GM21737 (cell line): ENCODE results near the gene MYDGF.

ENCODE experiments used
- ATAC-seq: cut with Tn5 transposase; IDR thresholded peaks from one replicate; pipeline ENCODE4 v1.9.1; 2021; ENCODE audit warnings: mild to moderate bottlenecking, moderate library complexity; ENCODE audit not compliant: unreplicated experiment

The MYDGF gene

GRCh38 chr19:4649392-4650047, 20.6 kb downstream of the MYDGF start:
- no peak for ATAC-seq

- no peak for ATAC-seq
Observed at GRCh38 chr19:4647676-4648644, 22.2 kb downstream of the MYDGF start.

GRCh38 chr19:4645718-4646117, 24.4 kb downstream of the MYDGF start:
- ATAC-seq: no peak

GRCh38 chr19:4642625-4643024, 27.5 kb downstream of the MYDGF start:
- no peak for ATAC-seq

- no peak for ATAC-seq
Observed at GRCh38 chr19:4641132-4641531, 29.0 kb downstream of the MYDGF start.

DNA sequence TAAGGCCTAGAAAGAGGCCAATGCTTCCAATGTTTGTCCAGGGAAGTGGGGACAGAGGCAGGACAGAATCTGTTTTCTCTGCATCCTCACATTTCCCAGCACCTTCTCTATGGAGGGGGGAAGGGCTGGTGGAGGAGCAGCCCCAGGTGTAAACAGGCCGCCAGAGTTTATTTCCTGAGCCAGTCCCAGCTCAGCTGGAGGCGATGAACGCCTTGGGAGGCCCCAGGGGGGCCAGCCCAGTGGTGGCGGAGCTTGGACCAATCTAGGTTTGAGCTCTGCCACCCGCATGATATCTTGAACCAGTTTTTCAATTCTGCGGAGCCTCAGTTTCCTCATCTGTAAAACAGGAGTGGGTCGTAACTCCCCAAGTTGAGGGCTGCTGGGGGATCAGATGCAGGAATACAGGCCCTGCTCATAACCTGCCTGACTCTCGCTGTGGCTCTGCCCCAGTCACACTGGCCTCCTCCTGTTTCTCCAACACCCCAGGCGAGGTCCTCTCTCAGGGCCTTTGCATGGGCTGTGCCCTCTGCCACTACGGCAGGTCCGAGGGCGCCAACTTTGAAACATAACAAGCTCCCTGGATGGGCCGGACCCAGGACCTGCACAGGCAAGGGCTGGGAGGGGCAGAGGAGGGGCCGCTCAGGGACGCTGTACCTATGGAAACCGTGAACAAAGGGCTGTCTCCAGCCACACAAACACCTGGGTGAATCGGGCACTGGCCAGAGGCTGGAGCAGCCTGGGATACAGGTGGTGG, 29.7 kb downstream of the MYDGF start:
- no peak for ATAC-seq

DNA sequence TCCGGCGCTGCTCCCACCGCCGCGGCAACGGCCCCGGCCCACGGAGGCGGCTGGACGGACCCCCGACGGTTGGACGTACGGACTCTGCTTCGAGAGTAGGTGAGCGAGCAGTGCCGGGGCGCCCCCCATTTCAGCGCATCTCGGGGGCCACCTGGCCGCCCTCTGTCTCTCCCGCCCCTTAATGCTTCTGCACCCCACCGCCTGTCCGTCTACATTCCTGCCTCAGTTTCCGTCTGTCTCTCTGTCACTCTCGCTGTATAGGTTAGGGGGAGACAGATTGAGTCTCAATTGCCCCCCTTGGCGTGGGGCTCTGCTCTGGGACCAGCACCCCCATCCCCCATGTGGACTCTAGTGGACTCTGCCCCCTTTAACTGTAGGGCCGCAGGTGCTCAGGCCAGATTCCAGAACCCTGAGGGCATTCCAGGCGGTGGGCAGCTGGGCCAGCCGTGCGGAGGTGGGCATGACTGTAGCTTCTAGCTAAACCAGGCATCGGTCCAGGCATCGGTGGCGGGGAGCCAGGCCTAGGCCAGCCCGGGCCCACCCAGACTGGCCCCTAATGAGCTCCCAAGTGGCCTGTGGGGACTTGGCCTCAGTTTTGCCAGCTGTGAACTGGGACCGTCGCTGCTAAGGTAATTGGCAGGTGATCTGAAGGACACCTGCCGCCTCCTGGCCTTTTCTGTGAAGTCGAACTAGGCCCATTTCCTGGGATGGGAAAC, 30.5 kb downstream of the MYDGF start:
- ATAC-seq: peak; percentile 6

GRCh38 chr19:4638828-4639530, 31.2 kb downstream of the MYDGF start, which contains the start of gene TNFAIP8L1:
Gene TNFAIP8L1 (plus strand): TSS chr19:4639516. CDS start chr19:4651870, 12,354 bp downstream.
- ATAC-seq: peak; percentile 77

DNA sequence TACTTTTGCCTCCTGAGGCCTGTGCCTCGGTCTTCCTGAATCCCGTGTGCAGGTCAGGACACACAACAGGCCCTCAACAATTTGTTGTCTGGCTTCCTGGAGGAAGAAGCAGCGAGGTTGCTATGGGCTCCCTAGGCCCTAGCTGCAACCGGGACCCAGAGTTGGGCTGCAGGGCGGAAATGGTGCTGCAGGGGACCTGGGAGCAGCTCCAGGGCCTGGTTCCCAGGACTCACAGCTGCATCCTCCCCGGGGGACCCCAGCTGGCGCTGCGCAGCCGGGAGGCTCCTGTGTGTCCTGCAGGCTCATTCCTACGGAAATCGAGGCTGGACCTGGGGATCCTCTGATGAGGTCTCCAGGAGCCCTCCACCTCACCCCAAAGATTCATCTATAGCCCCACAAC, 31.8 kb downstream of the MYDGF start:
- ATAC-seq: no peak

- ATAC-seq: no peak
Observed at GRCh38 chr19:4636761-4637160, 33.4 kb downstream of the MYDGF start.

- no peak for ATAC-seq
Observed at GRCh38 chr19:4636151-4636717, 33.9 kb downstream of the MYDGF start.

DNA sequence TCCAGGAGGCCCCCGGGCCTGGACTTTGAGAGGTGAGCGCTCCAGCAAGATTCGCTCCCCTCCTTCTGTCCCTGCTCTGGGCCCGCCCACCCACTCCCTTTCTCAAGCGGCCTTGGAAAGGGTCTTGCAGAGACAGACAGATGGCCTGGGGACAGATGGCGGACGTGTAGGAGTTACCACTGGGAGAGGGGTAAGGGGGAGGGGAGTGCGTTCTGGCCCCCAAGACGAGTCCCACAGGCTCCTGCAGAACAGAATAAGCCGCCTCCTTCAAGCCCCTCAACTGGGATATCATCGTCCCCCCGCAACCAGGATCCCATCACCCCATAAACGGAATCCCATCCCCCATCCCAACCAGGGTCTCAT, 34.4 kb downstream of the MYDGF start:
- ATAC-seq: no peak

DNA sequence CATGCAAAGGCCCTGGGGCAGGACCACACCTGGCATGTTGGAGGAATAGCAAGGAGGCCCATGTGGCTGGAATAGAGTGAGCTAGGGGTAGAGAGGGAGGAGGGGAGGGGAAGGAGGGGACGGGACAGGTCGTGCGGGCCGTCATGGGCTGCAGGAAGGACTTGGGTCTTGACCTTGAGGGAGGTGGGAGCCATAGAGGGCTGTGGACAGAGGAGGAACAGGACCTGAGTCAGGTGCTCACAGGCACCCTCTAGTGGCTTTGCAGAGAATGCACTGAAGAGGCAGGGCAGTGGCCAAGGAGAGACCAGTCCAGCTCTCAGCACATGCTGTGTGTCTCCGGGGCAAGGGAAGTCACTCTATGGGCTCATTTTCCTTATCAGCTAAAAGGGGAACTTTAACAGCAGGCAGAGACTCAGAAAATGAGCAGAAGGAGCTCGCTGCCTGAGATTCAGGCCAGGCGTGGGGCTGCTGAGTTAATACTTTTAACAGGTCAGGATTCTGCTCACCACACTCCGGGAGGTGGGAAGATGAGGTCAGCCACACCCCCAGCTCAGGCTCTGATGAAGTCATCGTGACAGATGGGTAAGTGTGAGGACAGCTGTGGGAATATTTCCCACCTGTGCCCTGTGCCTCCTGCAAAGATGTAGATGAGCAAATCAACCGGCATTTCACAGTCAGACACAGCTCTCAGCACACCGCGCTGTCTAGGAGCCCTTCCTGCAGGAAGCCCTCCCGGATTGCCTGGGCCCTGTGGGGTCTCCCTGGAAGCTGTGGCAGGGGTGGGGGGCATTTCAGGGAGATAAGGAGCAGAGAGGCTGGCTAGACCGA, 36.8 kb downstream of the MYDGF start:
- ATAC-seq: no peak

GRCh38 chr19:4624733-4625362, 45.3 kb downstream of the MYDGF start:
- no peak for ATAC-seq

DNA sequence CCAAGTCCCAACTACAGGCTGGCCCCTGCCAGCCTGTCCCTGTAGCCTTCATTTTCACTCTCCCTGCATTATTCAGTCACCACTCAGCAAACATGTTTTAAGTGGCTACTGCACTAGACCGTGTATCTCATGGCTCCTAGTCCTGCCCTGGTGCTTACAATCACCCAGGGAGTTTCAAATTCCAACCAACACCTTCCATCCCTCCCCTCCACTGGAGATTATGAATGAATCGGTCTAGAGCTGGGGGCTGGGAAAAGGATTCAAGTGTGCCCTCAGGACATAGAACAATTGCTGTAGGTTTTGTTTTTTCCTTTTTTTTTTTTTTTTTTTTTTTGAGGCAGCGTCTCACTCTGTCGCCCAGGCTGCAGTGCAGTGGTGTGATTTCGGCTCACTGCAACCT, 45.8 kb downstream of the MYDGF start:
- no peak for ATAC-seq

GRCh38 chr19:4622695-4623421, 47.3 kb downstream of the MYDGF start:
- no peak for ATAC-seq

DNA sequence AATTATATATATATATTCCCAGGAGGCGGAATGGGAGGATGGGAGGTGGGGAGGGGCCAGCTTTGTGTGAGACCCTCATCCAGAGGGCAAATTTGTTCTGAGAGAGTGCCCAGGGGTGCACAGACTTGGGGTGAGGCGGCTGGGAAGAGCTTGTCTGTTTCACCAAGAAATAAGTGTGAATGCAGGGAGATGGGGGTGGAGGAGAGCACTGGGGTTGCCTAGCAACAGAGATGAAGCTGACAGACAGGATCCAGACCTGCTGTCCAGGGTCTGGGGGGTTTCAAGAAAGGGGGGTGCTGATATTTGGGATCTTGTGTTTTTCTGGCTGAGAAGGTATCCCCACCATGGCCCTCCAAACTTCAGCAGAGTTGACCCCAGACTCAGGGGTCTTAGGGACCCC, 49.5 kb downstream of the MYDGF start:
- ATAC-seq: no peak
